HG02970 (cell line): ENCODE results near the gene IFNA21.
"Not testable (repeated sequence)": the region's sequence is repeated elsewhere in the genome, so short reads cannot be mapped to it uniquely, and the experiment has no call there.

ENCODE experiments used
- ATAC-seq: cut with Tn5 transposase; IDR thresholded peaks from one replicate; pipeline ENCODE4 v1.9.1; 2021; ENCODE audit warnings: mild to moderate bottlenecking, moderate library complexity, moderate number of reproducible peaks; ENCODE audit not compliant: unreplicated experiment, low FRiP score

Gene IFNA21

DNA sequence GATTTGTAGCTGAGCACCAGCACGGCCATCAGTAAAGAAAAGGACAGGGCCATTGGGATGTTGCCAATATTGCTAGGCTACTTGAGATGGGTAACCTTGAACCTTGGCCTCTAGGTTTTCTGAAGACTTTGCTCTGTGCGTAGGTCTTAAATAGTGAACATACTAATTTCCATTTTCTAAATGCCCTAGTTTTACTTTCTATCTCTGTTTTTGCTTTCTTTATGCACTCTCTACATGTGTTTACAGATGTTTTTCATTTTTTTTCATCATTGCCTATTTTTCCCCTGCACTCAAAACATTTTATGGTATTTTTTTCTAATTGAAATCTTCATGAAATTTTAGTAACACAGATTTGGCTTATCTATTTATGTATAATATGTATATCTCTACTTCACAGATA lies at the start of gene IFNA21:
TSS of gene IFNA21 (minus strand) at position 101 of the 400 bp plus-strand sequence. CDS start at position 53, 48 bp downstream.
- not testable (repeated sequence) for ATAC-seq

DNA sequence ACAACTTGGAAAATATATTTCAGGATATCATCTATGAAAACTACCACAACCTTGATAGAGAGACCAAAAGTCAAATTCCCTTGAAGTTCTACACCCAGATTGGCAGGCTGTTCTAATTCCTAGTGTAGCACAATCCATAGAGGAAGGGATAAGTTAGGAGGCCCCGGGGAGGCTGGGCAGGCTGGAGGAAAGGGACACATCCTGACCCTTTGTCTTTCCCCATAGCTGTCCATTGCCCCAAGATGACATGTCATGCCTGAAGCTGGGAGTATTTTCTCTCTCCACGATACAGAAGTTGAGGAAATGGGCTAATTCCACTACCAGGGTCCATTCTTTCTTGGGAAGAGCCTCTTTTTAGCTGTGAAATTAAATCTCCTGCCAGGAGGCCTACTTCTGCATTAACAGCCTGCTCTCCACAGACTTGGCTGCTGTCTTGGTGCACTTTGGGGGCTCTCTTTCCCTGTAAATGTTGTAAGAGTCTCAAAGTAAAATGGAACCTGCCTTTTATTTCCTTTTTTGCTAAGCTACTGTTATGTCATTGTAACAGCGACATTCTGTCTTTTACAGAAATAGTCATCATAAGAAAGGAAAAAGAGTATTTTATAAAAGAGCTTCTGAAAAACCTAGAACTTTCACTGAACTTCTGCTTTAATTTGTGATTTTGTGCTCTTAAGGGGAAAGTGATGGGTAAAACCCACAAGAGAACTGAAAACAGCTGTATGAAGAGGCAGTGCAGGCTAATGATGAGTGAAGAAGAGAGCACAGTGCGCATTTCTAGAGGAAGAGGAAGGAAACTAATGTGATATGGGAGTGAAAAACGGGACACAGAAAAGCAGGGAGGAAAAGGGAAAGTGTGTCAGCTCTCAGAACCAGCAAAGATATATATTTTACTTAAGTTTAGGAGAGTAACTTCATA lies 47.2 kb upstream of the IFNA21 start:
- ATAC-seq, result not testable (repeated sequence)

DNA sequence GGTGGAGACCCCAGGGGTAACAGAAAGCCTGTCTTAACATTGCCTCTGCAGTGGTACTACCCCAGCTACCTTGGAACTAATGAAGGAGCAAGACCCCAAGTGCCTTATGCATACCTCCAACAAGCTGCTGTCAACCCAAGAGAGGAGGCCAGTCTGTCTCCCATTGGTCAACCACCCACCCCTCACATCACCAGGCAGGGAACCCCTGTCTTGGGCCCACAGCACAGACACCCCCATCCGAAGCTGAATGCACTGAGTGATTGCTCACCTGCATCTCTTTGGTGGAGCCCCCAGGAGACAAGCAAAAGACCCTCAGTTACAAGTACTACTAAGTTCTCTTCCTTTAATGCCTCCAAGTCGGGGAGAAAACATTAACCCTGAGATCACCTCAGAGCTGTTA lies 45.7 kb upstream of the IFNA21 start:
- not testable (repeated sequence) for ATAC-seq

DNA sequence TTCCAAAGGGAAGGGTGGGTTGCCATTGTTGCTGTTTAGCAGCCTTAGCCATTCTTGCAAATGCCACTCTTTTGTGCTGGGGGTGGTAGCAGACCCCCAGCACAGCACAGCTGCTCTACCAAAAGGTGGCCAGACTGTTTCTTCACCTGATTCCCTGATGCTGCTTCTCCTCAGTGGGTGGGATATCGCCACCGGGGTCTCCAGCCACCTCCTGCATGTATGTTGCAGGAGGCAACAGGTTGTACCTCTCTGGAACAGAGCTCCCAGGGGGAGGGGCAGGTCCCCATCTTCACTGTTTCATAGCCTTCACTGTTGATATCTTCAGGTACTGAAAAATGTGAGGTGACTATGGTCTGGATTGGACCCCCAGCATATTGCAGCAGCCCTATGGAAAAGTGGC lies 44.3 kb upstream of the IFNA21 start:
- not testable (repeated sequence) for ATAC-seq

DNA sequence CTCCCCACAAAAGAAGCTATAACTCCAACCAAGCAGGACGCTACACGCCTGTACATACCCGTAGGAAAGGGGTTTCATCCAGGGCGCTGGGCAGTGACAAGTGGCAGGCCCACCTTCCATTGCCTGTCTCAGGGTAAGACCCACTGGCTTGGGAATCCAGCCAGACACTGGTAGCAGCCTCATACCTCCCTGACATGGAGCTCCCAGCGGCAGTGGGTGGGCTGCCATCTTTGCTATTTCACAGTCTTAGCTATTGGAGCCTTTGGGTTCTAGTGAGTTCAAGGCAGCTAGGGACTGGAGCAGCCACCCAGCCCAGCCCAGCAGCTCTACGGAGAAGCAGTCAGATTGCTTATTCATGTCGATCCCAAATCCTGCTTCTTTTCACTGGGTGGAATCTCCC lies 43.9 kb upstream of the IFNA21 start:
- ATAC-seq, result no peak

DNA sequence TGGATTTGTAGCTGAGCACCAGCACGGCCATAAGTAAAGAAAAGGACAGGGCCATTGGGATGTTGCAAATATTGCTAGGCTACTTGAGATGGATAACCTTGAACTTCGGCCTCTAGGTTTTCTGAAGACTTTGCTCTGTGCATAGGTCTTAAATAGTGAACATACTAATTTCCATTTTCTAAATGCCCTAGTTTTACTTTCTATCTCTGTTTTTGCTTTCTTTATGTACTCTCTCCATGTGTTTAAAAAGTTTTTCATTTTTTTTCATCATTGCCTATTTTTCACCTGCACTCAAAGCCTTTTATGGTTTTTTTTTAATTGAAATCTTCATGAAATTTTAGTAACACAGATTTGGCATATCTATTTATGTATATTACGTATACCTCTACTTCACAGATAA lies 40.6 kb upstream of the IFNA21 start, which contains the start of gene IFNA10:
TSS of gene IFNA10 (minus strand) at position 101 of the 400 bp plus-strand sequence. CDS start at position 55, 46 bp downstream.
- ATAC-seq, result not testable (repeated sequence)

DNA sequence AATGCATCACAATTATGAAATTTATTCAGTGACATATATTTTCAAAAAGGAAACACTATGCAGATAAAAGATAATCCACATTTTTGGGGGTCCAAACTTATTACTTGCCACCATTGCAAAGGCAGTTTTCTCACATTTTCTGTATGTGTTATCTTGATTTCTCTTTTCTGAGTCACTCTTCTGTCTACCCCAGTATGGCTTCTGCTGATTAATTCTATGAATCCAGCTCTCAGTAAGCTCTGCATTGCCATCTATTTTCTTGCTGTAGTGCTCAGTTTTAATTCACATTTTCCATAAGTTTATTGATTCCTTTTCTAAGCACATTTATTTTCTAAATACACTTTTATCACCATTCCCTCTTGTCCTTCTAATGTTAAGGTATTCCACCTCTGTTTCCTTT lies 38.7 kb upstream of the IFNA21 start:
- ATAC-seq, result no peak

DNA sequence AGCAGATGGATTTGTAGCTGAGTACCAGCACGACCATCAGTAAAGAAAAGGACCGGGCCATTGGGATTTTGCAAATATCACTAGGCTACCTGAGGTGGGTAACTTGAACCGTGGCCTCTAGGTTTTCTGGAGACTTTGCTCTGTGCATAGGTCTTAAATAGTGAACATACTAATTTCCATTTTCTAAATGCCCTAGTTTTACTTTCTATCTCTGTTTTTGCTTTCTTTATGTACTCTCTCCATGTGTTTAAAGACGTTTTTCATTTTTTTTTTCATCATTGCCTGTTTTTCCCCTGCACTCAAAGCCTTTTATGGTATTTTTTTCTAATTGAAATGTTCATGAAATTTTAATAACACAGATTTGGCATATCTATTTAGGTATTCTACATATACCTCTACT lies 35.6 kb upstream of the IFNA21 start, which contains the start of gene IFNA7:
TSS of gene IFNA7 (minus strand) at position 101 of the 400 bp plus-strand sequence. CDS start at position 61, 40 bp downstream.
- ATAC-seq, result not testable (repeated sequence)

DNA sequence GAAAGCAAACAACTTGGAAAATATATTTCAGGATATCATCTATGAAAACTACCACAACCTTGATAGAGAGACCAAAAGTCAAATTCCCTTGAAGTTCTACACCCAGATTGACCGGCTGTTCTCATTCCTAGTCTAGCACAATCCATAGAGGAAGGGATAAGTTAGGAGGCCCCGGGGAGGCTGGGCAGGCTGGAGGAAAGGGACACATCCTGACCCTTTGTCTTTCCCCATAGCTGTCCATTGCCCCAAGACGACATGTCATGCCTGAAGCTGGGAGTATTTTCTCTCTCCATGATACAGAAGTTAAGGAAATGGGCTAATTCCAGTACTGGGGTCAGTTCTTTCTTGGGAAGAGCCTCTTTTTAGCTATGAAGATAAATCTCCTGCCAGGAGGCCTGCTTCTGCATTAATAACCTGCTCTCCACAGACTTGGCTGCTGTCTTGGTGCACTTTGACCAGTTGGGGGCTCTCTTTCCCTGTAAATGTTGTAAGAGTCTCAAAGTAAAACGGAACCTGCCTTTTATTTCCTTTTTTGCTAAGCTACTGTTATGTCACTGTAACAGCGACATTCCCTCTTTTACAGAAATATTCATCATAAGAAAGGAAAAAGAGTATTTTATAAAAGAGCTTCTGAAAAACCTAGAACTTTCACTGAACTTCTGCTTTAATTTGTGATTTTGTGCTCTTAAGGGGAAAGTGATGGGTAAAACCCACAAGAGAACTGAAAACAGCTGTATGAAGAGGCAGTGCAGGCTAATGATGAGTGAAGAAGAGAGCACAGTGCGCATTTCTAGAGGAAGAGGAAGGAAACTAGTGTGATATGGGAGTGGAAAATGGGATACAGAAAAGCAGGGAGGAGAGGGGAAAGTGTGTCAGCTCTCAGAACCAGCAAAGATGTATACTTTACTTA lies 28.7 kb upstream of the IFNA21 start:
- ATAC-seq, result peak; percentile 77

DNA sequence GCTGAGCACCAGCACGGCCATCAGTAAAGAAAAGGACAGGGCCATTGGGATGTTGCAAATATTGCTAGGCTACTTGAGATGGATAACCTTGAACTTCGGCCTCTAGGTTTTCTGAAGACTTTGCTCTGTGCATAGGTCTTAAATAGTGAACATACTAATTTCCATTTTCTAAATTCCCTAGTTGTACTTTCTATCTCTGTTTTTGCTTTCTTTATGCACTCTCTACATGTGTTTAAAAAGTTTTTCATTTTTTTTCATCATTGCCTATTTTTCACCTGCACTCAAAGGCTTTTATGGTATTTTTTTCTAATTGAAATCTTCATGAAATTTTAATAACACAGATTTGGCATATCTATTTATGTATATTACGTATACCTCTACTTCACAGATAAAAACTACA lies 21.0 kb upstream of the IFNA21 start, which contains the start of gene IFNA4:
TSS of gene IFNA4 (minus strand) at position 101 of the 400 bp plus-strand sequence. CDS start at position 45, 56 bp downstream.
- ATAC-seq, result not testable (repeated sequence)

DNA sequence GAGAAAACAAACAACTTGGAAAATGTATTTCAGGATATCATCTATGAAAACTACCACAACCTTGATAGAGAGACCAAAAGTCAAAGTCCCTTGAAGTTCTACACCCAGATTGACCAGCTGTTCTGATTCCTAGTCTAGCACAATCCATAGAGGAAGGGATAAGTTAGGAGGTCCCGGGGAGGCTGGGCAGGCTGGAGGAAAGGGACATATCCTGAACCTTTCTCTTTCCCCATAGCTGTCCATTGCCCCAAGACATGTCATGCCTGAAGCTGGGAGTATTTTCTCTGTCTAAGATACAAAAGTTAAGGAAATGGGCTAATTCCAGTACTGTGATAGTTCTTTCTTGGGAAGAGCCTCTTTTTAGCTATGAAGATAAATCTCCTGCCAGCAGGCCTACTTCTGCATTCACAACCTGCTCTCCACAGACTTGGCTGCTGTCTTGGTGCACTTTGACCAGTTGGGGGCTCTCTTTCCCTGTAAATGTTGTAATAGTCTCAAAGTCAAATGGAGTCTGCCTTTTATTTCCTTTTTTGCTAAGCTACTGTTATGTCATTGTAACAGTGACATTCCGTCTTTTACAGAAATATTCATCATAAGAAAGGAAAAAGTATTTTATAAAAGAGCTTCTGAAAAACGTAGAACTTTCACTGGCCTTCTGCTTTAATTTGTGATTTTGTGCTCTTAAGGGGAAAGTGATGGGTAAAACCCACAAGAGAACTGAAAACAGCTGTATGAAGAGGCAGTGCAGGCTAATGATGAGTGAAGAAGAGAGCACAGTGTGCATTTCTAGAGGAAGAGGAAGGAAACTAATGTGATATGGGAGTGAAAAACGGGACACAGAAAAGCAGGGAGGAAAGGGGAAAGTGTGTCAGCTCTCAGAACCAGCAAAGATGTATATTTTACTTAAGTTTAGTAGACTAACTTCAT lies 16.6 kb upstream of the IFNA21 start:
- ATAC-seq, result peak; percentile 80

DNA sequence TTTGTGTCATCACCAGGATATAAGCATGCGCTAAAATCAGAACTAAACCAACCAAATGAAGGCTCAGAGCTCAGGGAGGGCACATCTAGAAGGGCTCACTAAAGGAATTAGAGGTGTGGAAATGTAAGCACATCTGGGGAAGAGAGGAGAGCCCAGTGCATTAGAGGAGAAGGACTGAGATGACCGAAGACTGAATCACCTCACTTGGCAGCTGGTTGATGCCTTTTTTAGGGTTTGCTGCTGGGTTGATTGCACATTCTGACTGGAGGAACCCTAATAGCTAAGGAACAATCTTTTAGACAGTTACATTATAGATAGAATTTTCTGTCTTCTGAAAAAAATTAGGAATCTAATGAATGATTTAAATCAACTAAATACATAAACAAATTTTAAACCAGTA lies 8.2 kb upstream of the IFNA21 start:
- no peak for ATAC-seq

DNA sequence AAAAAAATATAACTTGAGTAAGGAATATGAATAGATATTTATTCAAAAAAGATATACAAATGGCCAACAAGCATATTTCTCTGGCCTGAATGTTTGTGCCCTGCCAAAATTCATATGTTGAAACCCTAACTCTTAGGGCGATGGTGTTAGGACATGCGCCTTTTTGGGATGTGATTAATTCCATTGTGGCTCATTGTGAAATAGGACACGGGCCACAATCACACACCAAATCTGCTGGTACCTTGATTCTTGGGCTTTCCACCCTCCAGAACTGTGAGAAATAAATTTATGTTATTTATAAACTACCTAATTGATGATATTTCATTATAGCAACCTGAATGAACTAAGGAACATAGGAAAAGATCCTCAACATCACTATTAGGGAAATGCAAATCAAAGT lies 5.7 kb upstream of the IFNA21 start:
- no peak for ATAC-seq

DNA sequence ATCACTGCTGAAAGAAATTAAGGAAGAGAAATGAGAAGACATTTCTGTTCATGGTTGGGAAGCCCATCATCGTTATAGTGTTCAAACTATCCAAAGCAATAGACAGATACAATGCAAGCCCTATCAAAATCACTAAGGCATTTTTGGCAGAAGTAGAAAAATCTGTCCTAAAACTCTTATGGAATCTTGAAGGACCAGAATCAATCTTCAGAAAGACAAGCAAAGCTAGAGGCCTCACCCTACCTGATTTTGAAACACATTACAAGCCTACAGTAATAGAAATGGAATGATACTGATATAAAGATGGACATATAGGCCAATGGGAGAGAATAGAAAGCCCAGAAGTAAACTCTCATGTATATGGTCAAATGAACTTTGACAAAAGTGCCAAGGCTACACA lies 4.9 kb upstream of the IFNA21 start:
- ATAC-seq, result no peak

DNA sequence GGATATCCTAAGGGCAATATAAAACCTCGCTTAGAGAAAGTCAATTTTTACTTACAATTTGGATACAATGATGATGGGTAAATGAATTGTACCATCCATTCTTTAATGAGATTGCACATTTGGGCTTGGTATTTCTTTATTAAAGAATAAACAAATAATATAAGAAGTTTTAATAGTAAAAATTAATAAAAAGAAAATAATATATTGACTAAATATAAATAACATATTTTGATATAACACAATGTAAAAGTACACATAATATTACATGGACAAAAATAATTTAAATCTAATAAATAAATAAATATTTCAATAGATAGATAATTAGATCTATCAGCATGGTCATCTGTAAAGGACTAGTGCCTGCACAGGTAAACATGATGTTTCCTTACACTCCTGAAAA lies 944 bp downstream of the IFNA21 start:
- no peak for ATAC-seq

DNA sequence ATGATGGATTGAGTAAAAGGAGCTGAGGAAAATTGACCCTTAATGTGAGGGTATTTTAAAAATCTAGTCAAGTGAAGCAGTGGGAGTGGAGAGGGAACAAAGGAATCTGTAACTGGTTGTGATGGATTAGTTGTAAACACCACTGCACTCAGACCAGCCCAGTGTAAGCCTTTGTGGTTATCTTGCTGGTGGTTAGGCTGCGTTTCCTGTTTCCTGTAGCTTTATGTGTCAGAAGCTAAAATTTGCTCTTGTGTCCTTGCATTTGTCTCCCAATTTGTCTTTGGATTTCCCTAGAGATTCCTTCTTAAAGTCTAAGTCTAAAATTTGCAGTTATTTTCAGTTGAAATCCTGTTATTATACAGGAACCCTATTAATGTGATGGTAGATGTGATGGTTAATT lies 6.3 kb downstream of the IFNA21 start:
- ATAC-seq, result no peak

DNA sequence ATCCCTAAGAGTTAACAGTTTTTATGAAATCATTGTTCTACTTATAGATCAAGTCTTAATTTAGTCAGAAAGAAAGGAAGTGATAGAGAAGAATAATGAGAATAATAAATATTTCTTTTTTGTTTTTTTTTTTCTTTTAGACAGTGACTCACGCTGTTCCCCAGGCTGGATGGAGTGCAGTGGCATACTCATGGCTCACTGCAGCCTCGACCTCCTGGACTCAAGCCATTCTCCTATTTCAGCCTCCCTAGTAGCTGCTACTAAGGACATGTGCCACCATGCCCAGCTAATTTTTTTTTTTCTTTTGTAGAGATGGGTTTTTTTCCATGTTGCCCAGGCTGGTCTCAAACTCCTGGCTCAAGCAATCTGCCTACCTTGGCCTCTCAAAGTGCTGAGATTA lies 11.0 kb downstream of the IFNA21 start:
- no peak for ATAC-seq

DNA sequence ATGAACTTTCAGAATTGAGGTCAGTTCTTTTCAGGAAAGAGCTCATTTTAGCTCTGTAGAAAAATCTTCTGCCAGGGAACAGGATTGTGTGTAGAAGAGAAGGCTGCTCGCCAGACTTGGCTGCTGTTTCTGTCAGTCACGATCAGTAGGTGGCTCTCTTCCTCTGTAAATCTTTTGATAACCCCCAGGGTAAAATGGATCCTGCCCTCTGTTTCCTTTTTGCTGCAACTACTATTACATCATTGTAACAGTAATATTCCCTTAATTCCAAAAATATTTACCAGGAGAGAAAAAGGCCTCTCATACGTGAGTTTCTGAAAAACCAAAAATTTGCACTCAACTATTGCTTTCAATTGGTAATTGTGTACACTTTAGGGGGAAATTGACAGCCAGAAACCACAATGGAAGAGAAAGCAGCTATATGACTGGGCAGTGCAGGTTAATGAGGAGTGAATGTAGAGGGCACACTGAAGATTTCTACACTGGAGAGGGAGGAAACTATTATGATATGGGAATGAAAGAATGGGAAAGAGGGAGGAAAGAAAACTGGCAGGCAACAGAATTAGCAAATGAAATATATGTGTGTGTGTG lies 12.3 kb downstream of the IFNA21 start:
- ATAC-seq, result no peak

DNA sequence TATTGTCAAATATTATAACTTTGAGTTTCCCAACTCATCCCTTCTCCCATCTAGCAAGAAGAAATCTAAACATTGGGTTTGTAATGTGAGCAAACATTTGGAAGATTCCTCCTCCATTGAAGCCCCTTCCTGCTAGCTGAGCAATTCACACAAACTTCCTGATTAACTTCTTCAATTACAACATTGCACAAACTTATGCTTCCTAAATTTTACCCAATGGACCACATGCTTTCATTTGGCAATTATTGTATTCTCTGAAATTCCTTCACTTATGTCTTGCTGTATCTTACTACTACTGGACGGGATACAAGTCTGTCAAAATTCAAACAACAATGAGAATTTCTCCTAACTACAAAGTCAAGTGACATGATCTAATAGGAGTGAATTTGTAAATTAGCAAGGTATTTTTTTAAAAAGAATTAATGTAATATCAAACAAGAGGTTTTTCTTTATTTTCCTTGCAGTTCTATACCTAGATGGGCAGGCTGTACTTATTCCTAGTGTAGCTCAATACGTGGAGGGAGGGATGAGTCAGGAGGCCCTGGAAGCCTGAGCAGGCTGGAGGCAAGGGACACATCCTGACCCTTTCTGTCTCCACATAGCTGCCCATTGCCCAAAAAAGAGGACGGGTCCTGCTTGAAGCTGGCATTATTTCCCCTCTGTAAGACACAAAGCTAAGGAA lies 13.0 kb downstream of the IFNA21 start:
- ATAC-seq, result no peak
